Liver (tissue), 3 donors: ENCODE results near the gene COQ6.

ENCODE experiments used
- CTCF ChIP-seq: fragments of 150-350 bp; IDR thresholded peaks from 2 replicates; pipeline ENCODE4 v1.5.1; 2017; ENCODE audit warnings: improper control_type of control experiment, low read depth, low read length; ENCODE audit not compliant: missing input control
- GABPA ChIP-seq, 2 donors: IDR thresholded peaks in 1 of 2; conservative IDR thresholded peaks in 1 of 2; 2 replicates each; pipeline ENCODE4 v1.6.1; 2016; ENCODE audit warnings: antibody characterized with exemption in 2 of 2, mild to moderate bottlenecking in 1 of 2, moderate library complexity in 1 of 2
- REST ChIP-seq: IDR thresholded peaks from 2 replicates; pipeline ENCODE4 v1.6.1; 2016; ENCODE audit warnings: antibody characterized with exemption, mild to moderate bottlenecking
- RXRA ChIP-seq, 2 donors: IDR thresholded peaks; 2 replicates each; pipeline ENCODE4 v1.6.1; 2017 to 2018; ENCODE audit warnings: antibody characterized with exemption in 2 of 2, mild to moderate bottlenecking in 1 of 2
- SP1 ChIP-seq: IDR thresholded peaks from 2 replicates; pipeline ENCODE4 v1.6.1; 2018; ENCODE audit warnings: antibody characterized with exemption, mild to moderate bottlenecking
- donor health status: healthy.
- donor health status: healthy.

- TF ChIP-seq CTCF = no peak
- TF ChIP-seq REST = no peak
- no peak for TF ChIP-seq SP1
- TF ChIP-seq RXRA (IDR thresholded peaks at IDR 0.05) = no peak
- no peak for TF ChIP-seq GABPA (IDR thresholded peaks at IDR 0.05 in 1 of 2, conservative IDR thresholded peaks at IDR 0.05 in 1 of 2)
These were observed 40.4 kb upstream of the COQ6 start for GRCh38 chr14:73909681-73910080.
